ENCODE results near the gene TAF1B. TPM values are rescaled to one million over a fixed set of nuclear protein-coding genes. Genes with fewer than 3 reads are reported as not detected.
A peak's percentile ranks its signal among the peaks of the same experiment; 100 is the strongest.

TAF1B gene
- total RNA-seq, 1 experiment from 2014 or later, result 52.8 TPM

DNA sequence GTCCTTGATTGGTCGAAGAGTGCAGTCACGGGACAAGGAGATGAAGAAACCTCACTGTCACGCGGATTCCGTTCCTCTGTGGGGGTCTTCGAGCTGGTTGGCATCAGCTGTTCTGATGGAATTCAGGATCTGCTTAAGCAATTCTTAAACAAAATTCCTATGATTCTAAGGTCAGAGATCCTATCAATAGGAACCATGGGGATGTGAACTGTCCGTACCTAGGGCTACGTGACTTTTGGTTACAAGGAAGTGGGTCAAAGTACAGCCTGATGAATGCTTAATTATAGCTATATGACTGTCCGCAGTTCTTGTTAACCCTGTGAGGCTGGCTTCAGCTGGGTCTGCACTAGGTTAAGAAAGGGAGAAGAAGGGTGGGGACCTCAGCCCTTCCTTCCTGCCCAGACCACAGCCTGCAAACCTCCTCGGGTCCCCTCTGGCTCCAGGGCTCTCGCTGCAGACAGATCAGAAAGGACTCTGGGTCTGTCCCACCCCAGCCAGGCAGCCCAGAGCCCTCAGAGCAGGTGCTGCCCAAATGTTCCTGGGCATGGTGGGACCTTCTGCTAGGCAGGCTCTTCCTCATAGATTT is 44.2 kb upstream of the TAF1B start:
- TF ChIP-seq EZH2 (IDR thresholded peaks at IDR 0.05; ENCODE audit: borderline replicate concordance, low read depth, low read length, poor library complexity, severe bottlenecking) (no peak), CTCF (conservative IDR thresholded peaks at IDR 0.05; ENCODE audit: low read depth, low read length) (no peak)
- Histone ChIP-seq H3K4me1 (ENCODE audit: insufficient read depth, low read length, poor library complexity, severe bottlenecking) (peaks cover 14% of the 10 kb centered on the region), H3K36me3 (ENCODE audit: insufficient read depth, low read length, poor library complexity, severe bottlenecking) (no peaks in the 10 kb centered on the region), H3K27me3 (replicated peaks; ENCODE audit: insufficient read depth, low read depth, low read length, poor library complexity) (no peaks in the 10 kb centered on the region), H3K27ac (ENCODE audit: low read depth, low read length, poor library complexity, severe bottlenecking) (no peak overlapping the region), H3K9me3 (ENCODE audit: low read depth, low read length, poor library complexity, severe bottlenecking) (no peaks in the 10 kb centered on the region), H3K4me3 (ENCODE audit: low read depth, low read length, poor library complexity, severe bottlenecking) (no peak overlapping the region)
- no TSS peak for BruUV-seq (replicated peaks)
- CTCF ChIA-PET, result interaction anchor here (0.5 to 2.8 kb wide), 10 partner anchors 11 to 298 kb away, joined by 3 to 19 read pairs (median 3); no protein-coding TSS in a partner anchor
- no peak for DNase-seq (ENCODE audit: low spot score)
- POLR2A ChIA-PET (ENCODE audit: low non-redundant PET), result no interaction called here
- intact Hi-C loops (cut with micrococcal nuclease; ENCODE audit: unreplicated experiment), result no loop called here

DNA sequence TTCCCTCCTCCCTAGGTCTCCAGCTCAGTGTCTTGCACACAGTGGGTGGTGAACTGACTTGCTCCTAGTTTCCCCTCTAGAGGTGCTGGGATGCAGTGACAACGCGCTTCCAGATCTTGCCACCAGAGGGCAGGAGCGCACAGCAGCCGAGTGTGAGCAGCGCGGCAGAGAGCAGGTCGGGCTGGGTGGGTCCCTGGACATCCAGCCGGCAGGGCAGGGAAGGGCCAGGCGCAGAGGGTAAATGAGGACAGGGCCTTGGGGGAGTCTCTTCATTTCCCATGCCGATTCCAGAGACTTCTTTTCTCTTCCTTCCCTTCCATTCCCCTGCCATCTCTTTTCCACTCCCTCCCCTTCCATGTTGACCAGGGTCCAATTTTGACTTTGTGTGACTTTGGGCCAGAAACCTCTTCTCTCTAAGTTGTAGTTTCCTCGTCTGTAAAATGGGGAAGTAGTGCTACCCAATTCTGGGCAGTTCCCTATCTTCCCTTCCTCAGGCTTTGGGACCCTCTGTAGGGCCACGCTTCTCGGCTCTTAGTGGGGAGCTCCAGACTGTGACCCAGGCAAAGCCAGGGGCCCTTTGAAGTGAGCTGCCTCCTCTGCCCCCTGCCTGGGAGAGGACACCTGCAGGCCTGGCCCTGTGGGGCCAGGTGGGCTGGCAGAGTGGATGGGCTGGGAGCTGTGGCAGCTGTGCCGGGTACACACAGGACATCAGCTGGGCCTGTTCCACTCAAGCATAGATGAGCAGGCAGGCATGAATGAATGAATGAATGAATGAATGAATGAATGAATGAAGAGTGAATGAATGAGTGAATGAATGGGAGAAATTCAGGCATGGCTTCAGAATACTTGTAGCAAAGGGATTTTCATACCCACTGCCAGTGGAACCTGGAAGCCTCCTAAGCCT is 43.3 kb upstream of the TAF1B start:
- TF ChIP-seq EZH2 (IDR thresholded peaks at IDR 0.05; ENCODE audit: borderline replicate concordance, low read depth, low read length, poor library complexity, severe bottlenecking) (no peak), CTCF (conservative IDR thresholded peaks at IDR 0.05; ENCODE audit: low read depth, low read length) (peak; percentile 99)
- Histone ChIP-seq H3K36me3 (ENCODE audit: insufficient read depth, low read length, poor library complexity, severe bottlenecking) (no peaks in the 10 kb centered on the region), H3K9me3 (ENCODE audit: low read depth, low read length, poor library complexity, severe bottlenecking) (no peaks in the 10 kb centered on the region), H3K27ac (ENCODE audit: low read depth, low read length, poor library complexity, severe bottlenecking) (no peak overlapping the region), H3K4me3 (ENCODE audit: low read depth, low read length, poor library complexity, severe bottlenecking) (no peak overlapping the region), H3K4me1 (ENCODE audit: insufficient read depth, low read length, poor library complexity, severe bottlenecking) (peaks cover 14% of the 10 kb centered on the region), H3K27me3 (replicated peaks; ENCODE audit: insufficient read depth, low read depth, low read length, poor library complexity) (no peaks in the 10 kb centered on the region)
- no TSS peak for BruUV-seq (replicated peaks)
- CTCF ChIA-PET, result interaction anchor here (0.5 to 2.8 kb wide), 13 partner anchors 11 to 576 kb away, joined by 3 to 19 read pairs (median 3); no protein-coding TSS in a partner anchor
- intact Hi-C loops (cut with micrococcal nuclease; ENCODE audit: unreplicated experiment), result no loop called here
- POLR2A ChIA-PET (ENCODE audit: low non-redundant PET), result no interaction called here
- DNase-seq (ENCODE audit: low spot score), result peak; percentile 87

DNA sequence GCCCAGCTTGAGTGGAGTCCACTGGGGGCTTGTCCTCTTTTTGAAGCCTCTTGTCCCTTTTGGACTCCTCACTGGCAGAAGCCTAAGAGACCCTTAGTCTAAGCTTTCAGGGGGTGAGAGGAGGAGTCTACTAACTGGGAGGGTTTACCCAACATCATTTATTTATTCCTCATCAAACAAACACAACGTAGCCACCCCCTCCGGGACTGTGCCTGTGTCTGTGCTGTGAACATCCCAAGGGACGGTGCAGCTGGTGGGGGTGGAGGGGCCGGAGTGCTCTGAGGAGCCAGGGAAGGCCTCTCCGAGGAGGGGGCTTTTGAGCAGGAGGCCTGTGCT is 42.7 kb upstream of the TAF1B start:
- H3K9me3 ChIP-seq (ENCODE audit: low read depth, low read length, poor library complexity, severe bottlenecking), result no peaks in the 10 kb centered on the region
- ChIA-PET CTCF (interaction anchor here (0.8 to 2.8 kb wide), 6 partner anchors 13 to 575 kb away, joined by 3 to 19 read pairs (median 4); no protein-coding TSS in a partner anchor), POLR2A (ENCODE audit: low non-redundant PET) (no interaction called here)
- peaks cover 14% of the 10 kb centered on the region for H3K4me1 ChIP-seq (ENCODE audit: insufficient read depth, low read length, poor library complexity, severe bottlenecking)
- no peak overlapping the region for H3K27ac ChIP-seq (ENCODE audit: low read depth, low read length, poor library complexity, severe bottlenecking)
- BruUV-seq (replicated peaks), result no TSS peak
- DNase-seq (ENCODE audit: low spot score), result no peak
- intact Hi-C loops (cut with micrococcal nuclease; ENCODE audit: unreplicated experiment), result no loop called here
- H3K4me3 ChIP-seq (ENCODE audit: low read depth, low read length, poor library complexity, severe bottlenecking), result no peak overlapping the region
- no peaks in the 10 kb centered on the region for H3K36me3 ChIP-seq (ENCODE audit: insufficient read depth, low read length, poor library complexity, severe bottlenecking)
- no peaks in the 10 kb centered on the region for H3K27me3 ChIP-seq (replicated peaks; ENCODE audit: insufficient read depth, low read depth, low read length, poor library complexity)
- TF ChIP-seq CTCF (conservative IDR thresholded peaks at IDR 0.05; ENCODE audit: low read depth, low read length) (no peak), EZH2 (IDR thresholded peaks at IDR 0.05; ENCODE audit: borderline replicate concordance, low read depth, low read length, poor library complexity, severe bottlenecking) (no peak)
